Endothelial cell of umbilical vein (primary cell): ENCODE results near the gene SCARF1. TPM values are rescaled to one million over a fixed set of nuclear protein-coding genes. Genes with fewer than 3 reads are reported as not detected.
A peak's percentile ranks its signal among the peaks of the same experiment; 100 is the strongest.

Source experiments
- BruUV-seq: library from RNA; stranded (reverse); fragments of 400-500 nt; replicated peaks from 2 replicates; lab custom pipeline; 2021; lab: Mats Ljungman, UMichigan
- CTCF ChIA-PET: fragments of 300-600, 350-600 bp; sonication (Branson Sonifier 250); formaldehyde crosslinking; loops from one replicate; lab custom pipeline; 2021; ENCODE audit warnings: antibody characterized with exemption, inconsistent platforms; lab: Charles Lee
- POLR2A ChIA-PET: fragments of 300-600, 350-600 bp; sonication (Branson Sonifier 250); formaldehyde crosslinking; loops from one replicate; lab custom pipeline; 2021; ENCODE audit warnings: antibody characterized with exemption, inconsistent platforms; lab: Charles Lee
- DNase-seq: peaks from one replicate; pipeline ENCODE4 v3.0.0-alpha.2; 2011; ENCODE audit warnings: low read depth, low spot score
- FAIRE-seq: peaks from 2 replicates; lab custom pipeline; 2011; peaks lifted over from hg19 to GRCh38; lab: Jason Lieb, UNC
- H2AFZ ChIP-seq: 2 replicates; pipeline ENCODE4 v1.6.0; 2012; ENCODE audit warnings: low read depth, low read length, control low read depth, inconsistent platforms
- H3K27ac ChIP-seq: 2 replicates; pipeline ENCODE4 v1.5.1; 2011; ENCODE audit warnings: low read depth, mild to moderate bottlenecking, control low read depth, low read length, moderate library complexity; ENCODE audit not compliant: insufficient read depth
- H3K27me3 ChIP-seq, 2 experiments: 2 replicates each; pipeline versions ENCODE4 v1.6.0 to v1.6.1; 2011; ENCODE audit warnings: low read length in 2 of 2, mixed read lengths in 1 of 2; ENCODE audit not compliant: control insufficient read depth in 2 of 2, insufficient read depth in 2 of 2
- H3K36me3 ChIP-seq, 2 experiments: 2 replicates in 1 of 2; 3 replicates in 1 of 2; pipeline ENCODE4 v1.5.1; 2011; ENCODE audit warnings: low read length in 2 of 2, mild to moderate bottlenecking in 1 of 2, moderate library complexity in 1 of 2; ENCODE audit not compliant: control insufficient read depth in 2 of 2, insufficient read depth in 2 of 2; ENCODE audit errors: extremely low read depth in 1 of 2
- H3K4me1 ChIP-seq: 3 replicates; pipeline ENCODE4 v1.5.1; 2011; ENCODE audit warnings: mild to moderate bottlenecking, low read length; ENCODE audit not compliant: control insufficient read depth, insufficient read depth; ENCODE audit errors: extremely low read depth
- H3K4me2 ChIP-seq: 2 replicates; pipeline ENCODE4 v1.6.1; 2011; ENCODE audit warnings: low read length, control low read depth, mixed read lengths; ENCODE audit not compliant: insufficient read depth
- H3K4me3 ChIP-seq, 3 experiments: fragments of 200-600 bp in 1 of 3; sonication (generic), shearing (Covaris generic) in 1 of 3; replicated peaks in 1 of 3; 2 replicates each; pipeline ENCODE4 v1.5.1; 2011 to 2016; ENCODE audit warnings: control low read depth in 3 of 3, low read length in 3 of 3, mild to moderate bottlenecking in 2 of 3, inconsistent platforms in 1 of 3, low read depth in 1 of 3, moderate library complexity in 1 of 3; ENCODE audit not compliant: insufficient read depth in 1 of 3
- H3K79me2 ChIP-seq: 2 replicates; pipeline ENCODE4 v1.6.0; 2012; ENCODE audit warnings: low read length, inconsistent platforms; ENCODE audit not compliant: control insufficient read depth, insufficient read depth
- H3K9ac ChIP-seq: replicated peaks from 2 replicates; pipeline ENCODE3; 2011; ENCODE audit warnings: low read length, control low read depth; ENCODE audit not compliant: insufficient read depth; ENCODE audit errors: extremely low read depth
- H3K9me1 ChIP-seq: replicated peaks from 3 replicates; pipeline ENCODE4 v1.6.0; 2011; ENCODE audit warnings: mild to moderate bottlenecking, low read length; ENCODE audit not compliant: control insufficient read depth, insufficient read depth; ENCODE audit errors: extremely low read depth
- H3K9me3 ChIP-seq: replicated peaks from 2 replicates; pipeline ENCODE4 v1.5.1; 2012; ENCODE audit warnings: low read length, inconsistent platforms; ENCODE audit not compliant: control insufficient read depth, insufficient read depth
- H4K20me1 ChIP-seq: replicated peaks from 2 replicates; pipeline ENCODE3; 2011; ENCODE audit warnings: mild to moderate bottlenecking, low read length; ENCODE audit not compliant: control insufficient read depth, insufficient read depth; ENCODE audit errors: extremely low read depth
- EZH2 ChIP-seq: IDR thresholded peaks from 2 replicates; pipeline ENCODE4 v1.6.1; 2012; ENCODE audit warnings: borderline replicate concordance, low read depth, mild to moderate bottlenecking, moderate library complexity, low read length, inconsistent platforms; ENCODE audit not compliant: severe bottlenecking
- FOS ChIP-seq: IDR thresholded peaks from 2 replicates; pipeline ENCODE4 v1.6.1; 2011; ENCODE audit warnings: mild to moderate bottlenecking, low read length, moderate library complexity, borderline replicate concordance; ENCODE audit not compliant: insufficient read depth
- GATA2 ChIP-seq: IDR thresholded peaks from 2 replicates; pipeline ENCODE4 v1.7.0; 2011; ENCODE audit warnings: low read depth, mild to moderate bottlenecking, moderate library complexity, mixed read lengths, low read length; ENCODE audit not compliant: insufficient read length, insufficient read depth
- JUN ChIP-seq: IDR thresholded peaks from 2 replicates; pipeline ENCODE4 v1.6.1; 2011; ENCODE audit warnings: borderline replicate concordance, low read depth; ENCODE audit not compliant: insufficient read length, insufficient read depth
- MYC ChIP-seq: IDR thresholded peaks from one replicate; pipeline ENCODE4 v1.6.1; 2011; ENCODE audit warnings: mild to moderate bottlenecking, low read depth, low read length
- POLR2A ChIP-seq: IDR thresholded peaks from 2 replicates; pipeline ENCODE4 v1.6.1; 2012; ENCODE audit warnings: low read depth, mild to moderate bottlenecking, control low read depth, low read length
- POLR2AphosphoS5 ChIP-seq: IDR thresholded peaks from 2 replicates; pipeline ENCODE4 v1.6.1; 2012; ENCODE audit warnings: low read depth, mild to moderate bottlenecking, control low read depth, low read length, moderate library complexity; ENCODE audit not compliant: insufficient read depth
- dilution Hi-C: fragments of 300-500 bp; cut with MboI; formaldehyde crosslinking; loops from one replicate; pipeline ENCODE4 v1.15.0; 2019; ENCODE audit warnings: low sequenced_read_pairs; ENCODE audit not compliant: extremely low pct_ligation_motif_present
- intact Hi-C: fragments of 100-400 bp; cut with micrococcal nuclease; formaldehyde crosslinking; loops from one replicate; pipeline ENCODE4 v1.10.0; 2022
- polyA plus RNA-seq, 4 experiments: library from polyadenylated mRNA; depleted of rRNA in 3 of 4; stranded (reverse) in 3 of 4; unstranded in 1 of 4; fragments of >200 nt; gene quantifications; 2 replicates each; pipeline versions ENCODE4 v1.2.1 to v1.2.3, GENCODE V29; 2011 to 2012; ENCODE audit warnings: missing spikeins in 1 of 4
- total RNA-seq: library from RNA; stranded (reverse); gene quantifications from 2 replicates; pipeline ENCODE4 v1.2.3, GENCODE V29; 2021
- TF ChIP-seq, protein P1 (sequence below): IDR thresholded peaks from 2 replicates; pipeline ENCODE4 v1.6.1; 2011; ENCODE audit not compliant: insufficient read depth, insufficient read length
- TF ChIP-seq, protein P2 (sequence below), 2 donors: IDR thresholded peaks; 1 replicate in 1 of 2; 2 replicates in 1 of 2; pipeline ENCODE4 v1.5.1; 2011; ENCODE audit warnings: low read length in 2 of 2, mild to moderate bottlenecking in 2 of 2, moderate library complexity in 2 of 2, control low read depth in 1 of 2, inconsistent platforms in 1 of 2, low read depth in 1 of 2; ENCODE audit not compliant: insufficient read depth in 1 of 2; ENCODE audit errors: extremely low read depth in 1 of 2

Gene SCARF1
- total and polyA plus RNA-seq, 2 donors (not counting 3 experiments of a cell fraction or from before 2014, with no cell fraction given), result 52.8 to 93.7 TPM

DNA sequence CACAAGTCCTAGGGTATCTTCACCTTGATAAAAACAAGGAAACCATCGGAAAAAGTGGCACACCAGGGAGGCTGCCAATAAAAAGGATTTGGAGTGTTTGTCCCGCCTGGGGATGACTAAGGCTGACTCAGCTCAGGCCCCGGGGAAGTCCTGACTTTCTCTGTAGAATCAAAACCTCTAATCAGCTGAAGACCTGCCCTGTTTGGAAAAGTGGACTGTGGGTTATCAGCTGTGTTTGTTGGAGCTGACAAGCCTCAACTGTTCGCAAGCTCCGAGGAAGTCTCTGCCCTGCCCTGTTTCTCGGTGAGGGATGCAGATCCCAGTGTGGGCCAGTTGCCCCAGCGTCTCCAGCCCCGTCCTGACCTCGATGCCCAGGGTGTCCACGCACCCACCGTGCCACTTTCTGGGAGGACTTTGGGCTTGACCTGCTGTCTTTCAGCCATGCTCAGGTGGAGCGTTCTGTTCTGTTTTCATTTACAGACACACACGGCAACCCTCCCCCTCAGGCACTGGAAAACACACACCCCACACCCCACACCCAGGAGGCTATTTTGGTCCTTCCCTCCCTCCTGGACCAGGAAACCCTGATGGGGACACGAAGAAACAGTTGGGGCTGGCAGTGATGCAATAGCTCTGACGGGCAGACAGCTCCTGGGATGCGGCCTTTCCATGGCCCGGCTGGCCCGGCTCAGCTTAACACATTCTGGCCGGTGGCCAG, 55.3 kb downstream of the SCARF1 start:
- peak overlapping the region; percentile 39 for H2AFZ ChIP-seq
- H3K36me3 ChIP-seq, result peaks cover 3 to 8% of the 10 kb centered on the region in 2 experiments
- intact Hi-C loops, result loop anchor here (1.0 to 2.0 kb wide), 3 partner anchors 16 to 39 kb away; no protein-coding TSS in a partner anchor
- no peaks in the 10 kb centered on the region for H3K79me2 ChIP-seq
- no peaks in the 10 kb centered on the region for H3K9me3 ChIP-seq
- H4K20me1 ChIP-seq, result no peaks in the 10 kb centered on the region
- H3K27ac ChIP-seq, result peak overlapping the region; percentile 73
- CTCF ChIA-PET, result interaction anchor here (0.6 to 2.3 kb wide), 7 partner anchors 16 to 59 kb away, joined by 3 to 17 read pairs (median 4); partner anchors contain the start of gene SCARF1
- H3K27me3 ChIP-seq, result no peaks in the 10 kb centered on the region
- H3K4me3 ChIP-seq, result no peak overlapping the region
- dilution Hi-C loops, result no loop called here
- H3K4me2 ChIP-seq, result peak overlapping the region; percentile 20
- no TSS peak for BruUV-seq
- TF ChIP-seq, protein P1, sequence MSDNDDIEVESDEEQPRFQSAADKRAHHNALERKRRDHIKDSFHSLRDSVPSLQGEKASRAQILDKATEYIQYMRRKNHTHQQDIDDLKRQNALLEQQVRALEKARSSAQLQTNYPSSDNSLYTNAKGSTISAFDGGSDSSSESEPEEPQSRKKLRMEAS, result no peak
- TF ChIP-seq POLR2AphosphoS5 (peak; percentile 78), MYC (no peak), POLR2A (peak; percentile 58), EZH2 (no peak), FOS (peak; percentile 99), GATA2 (peak; percentile 75), JUN (peak; percentile 88)
- TF ChIP-seq, protein P2, sequence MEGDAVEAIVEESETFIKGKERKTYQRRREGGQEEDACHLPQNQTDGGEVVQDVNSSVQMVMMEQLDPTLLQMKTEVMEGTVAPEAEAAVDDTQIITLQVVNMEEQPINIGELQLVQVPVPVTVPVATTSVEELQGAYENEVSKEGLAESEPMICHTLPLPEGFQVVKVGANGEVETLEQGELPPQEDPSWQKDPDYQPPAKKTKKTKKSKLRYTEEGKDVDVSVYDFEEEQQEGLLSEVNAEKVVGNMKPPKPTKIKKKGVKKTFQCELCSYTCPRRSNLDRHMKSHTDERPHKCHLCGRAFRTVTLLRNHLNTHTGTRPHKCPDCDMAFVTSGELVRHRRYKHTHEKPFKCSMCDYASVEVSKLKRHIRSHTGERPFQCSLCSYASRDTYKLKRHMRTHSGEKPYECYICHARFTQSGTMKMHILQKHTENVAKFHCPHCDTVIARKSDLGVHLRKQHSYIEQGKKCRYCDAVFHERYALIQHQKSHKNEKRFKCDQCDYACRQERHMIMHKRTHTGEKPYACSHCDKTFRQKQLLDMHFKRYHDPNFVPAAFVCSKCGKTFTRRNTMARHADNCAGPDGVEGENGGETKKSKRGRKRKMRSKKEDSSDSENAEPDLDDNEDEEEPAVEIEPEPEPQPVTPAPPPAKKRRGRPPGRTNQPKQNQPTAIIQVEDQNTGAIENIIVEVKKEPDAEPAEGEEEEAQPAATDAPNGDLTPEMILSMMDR (IDR thresholded peaks at IDR 0.05; ENCODE audit: extremely low read depth in 1 of 2, insufficient read depth in 1 of 2, low read depth in 1 of 2, low read length in 2 of 2), result no peak
- FAIRE-seq (peak; percentile 100), DNase-seq (peak; percentile 95)
- H3K9ac ChIP-seq, result peak overlapping the region; percentile 46
- H3K4me1 ChIP-seq, result peaks cover 18% of the 10 kb centered on the region
- POLR2A ChIA-PET, result no interaction called here
- no peaks in the 10 kb centered on the region for H3K9me1 ChIP-seq
